Measurements from ENCODE around the gene FRAT1. TPM values are rescaled to one million over a fixed set of nuclear protein-coding genes. Genes with fewer than 3 reads are reported as not detected.

FRAT1 gene
- total RNA-seq, 1 experiment from 2014 or later, result 5.3 TPM

GRCh38 chr10:97292862-97293198 is 26.2 kb upstream of the FRAT1 start:
- intact Hi-C loops (cut with micrococcal nuclease; ENCODE audit: unreplicated experiment) (no loop called here), in situ Hi-C loops (cut with HindIII; ENCODE audit: low pct_unique_long_range_greater_than_20kb, low sequenced_read_pairs) (no loop called here)
- H3K4me1 ChIP-seq (ENCODE audit: control insufficient read depth, insufficient read depth, low read length), result peaks cover 12% of the 10 kb centered on the region; the same call in 1 of the 2 replicates
- H3K9me3 ChIP-seq (ENCODE audit: control insufficient read depth, insufficient read depth, low read depth, low read length), result no peaks in the 10 kb centered on the region
- no peak for TF ChIP-seq REST (IDR thresholded peaks at IDR 0.05; ENCODE audit: insufficient read depth in 1 of 2, low read depth in 2 of 2, low read length in 1 of 2)
- TF ChIP-seq CTCF (IDR thresholded peaks at IDR 0.05), result no peak
- TF ChIP-seq POLR2AphosphoS5 (IDR thresholded peaks at IDR 0.05; ENCODE audit: low read depth, low read length), result no peak
- TF ChIP-seq SIN3A (IDR thresholded peaks at IDR 0.05; ENCODE audit: borderline replicate concordance, insufficient read depth, low read depth, low read length), result no peak
- TF ChIP-seq TCF7L2 (IDR thresholded peaks at IDR 0.05; ENCODE audit: low read depth, low read length), result no peak
- ATAC-seq (no peak), DNase-seq (ENCODE audit: low read depth, low spot score) (no peak)
- no peaks in the 10 kb centered on the region for H3K27me3 ChIP-seq (ENCODE audit: control insufficient read depth, insufficient read depth, low read length)
- BruUV-seq (replicated peaks), result no TSS peak
- ChIA-PET POLR2A (interaction anchor here (0.6 kb wide), 1 partner anchor 47 kb away, joined by 3 read pairs; no protein-coding TSS in a partner anchor), CTCF (no interaction called here)
- peaks cover 7% of the 10 kb centered on the region; the same call in 1 of the 2 replicates for H3K36me3 ChIP-seq (ENCODE audit: control insufficient read depth, insufficient read depth, low read length)
- peak overlapping the region; percentile 58; the same call in 1 of the 2 replicates for H3K27ac ChIP-seq (ENCODE audit: low read length)
- peak overlapping the region in 1 of 2 experiments; percentile 24; a peak in 2 of 4 replicates for H3K4me3 ChIP-seq (ENCODE audit: low read depth in 2 of 2, low read length in 2 of 2)

GRCh38 chr10:97297556-97298222 is 21.4 kb upstream of the FRAT1 start:
- no peak for DNase-seq (ENCODE audit: low read depth, low spot score)
- ChIA-PET CTCF (interaction anchor here (0.6 kb wide), 1 partner anchor 9 kb away, joined by 5 read pairs; no protein-coding TSS in a partner anchor), POLR2A (no interaction called here)
- Histone ChIP-seq H3K27ac (ENCODE audit: low read length) (peak overlapping the region; percentile 18; the same call in 1 of the 2 replicates), H3K9me3 (ENCODE audit: control insufficient read depth, insufficient read depth, low read depth, low read length) (no peaks in the 10 kb centered on the region), H3K27me3 (ENCODE audit: control insufficient read depth, insufficient read depth, low read length) (no peaks in the 10 kb centered on the region), H3K36me3 (ENCODE audit: control insufficient read depth, insufficient read depth, low read length) (no peaks in the 10 kb centered on the region), H3K4me3 (ENCODE audit: low read depth in 2 of 2, low read length in 2 of 2) (no peak overlapping the region), H3K4me1 (ENCODE audit: control insufficient read depth, insufficient read depth, low read length) (peaks cover 10% of the 10 kb centered on the region; the same call in 1 of the 2 replicates)
- intact Hi-C loops (cut with micrococcal nuclease; ENCODE audit: unreplicated experiment), result no loop called here
- in situ Hi-C loops (cut with HindIII; ENCODE audit: low pct_unique_long_range_greater_than_20kb, low sequenced_read_pairs), result no loop called here
- TF ChIP-seq REST (IDR thresholded peaks at IDR 0.05; ENCODE audit: insufficient read depth in 1 of 2, low read depth in 2 of 2, low read length in 1 of 2) (no peak), SIN3A (IDR thresholded peaks at IDR 0.05; ENCODE audit: borderline replicate concordance, insufficient read depth, low read depth, low read length) (no peak), CTCF (IDR thresholded peaks at IDR 0.05) (no peak), POLR2AphosphoS5 (IDR thresholded peaks at IDR 0.05; ENCODE audit: low read depth, low read length) (no peak), TCF7L2 (IDR thresholded peaks at IDR 0.05; ENCODE audit: low read depth, low read length) (no peak)
- no peak for ATAC-seq
- no TSS peak for BruUV-seq (replicated peaks)

All from Panc1 (cell line).